GM12878 (cell line): Measurements from ENCODE around the gene SMTNL1. TPM values are rescaled to one million over a fixed set of nuclear protein-coding genes. Genes with fewer than 3 reads are reported as not detected.

Experiments used
- BMI1 ChIP-seq: fragments of 450-650 bp; IDR thresholded peaks from 2 replicates; pipeline ENCODE4 v1.6.1; 2016; ENCODE audit warnings: mild to moderate bottlenecking, moderate library complexity, borderline replicate concordance
- CHD2 ChIP-seq: IDR thresholded peaks from 2 replicates; pipeline ENCODE4 v1.6.1; 2011; ENCODE audit warnings: low read depth, low read length, improper control_type of control experiment, borderline replicate concordance
- FOXM1 ChIP-seq: IDR thresholded peaks from 2 replicates; pipeline ENCODE4 v1.6.1; 2012; ENCODE audit warnings: low read depth, mild to moderate bottlenecking, inconsistent platforms, low read length, moderate library complexity
- IRF3 ChIP-seq: fragments of 450-650 bp; IDR thresholded peaks from 2 replicates; pipeline ENCODE4 v1.6.1; 2014; ENCODE audit warnings: mild to moderate bottlenecking
- KLF5 ChIP-seq: fragments of 450-650 bp; IDR thresholded peaks from 2 replicates; pipeline ENCODE4 v1.6.1; 2014; ENCODE audit warnings: mild to moderate bottlenecking; ENCODE audit not compliant: partially characterized antibody
- MLLT1 ChIP-seq: fragments of 450-650 bp; IDR thresholded peaks from 2 replicates; pipeline ENCODE4 v1.6.1; 2016; ENCODE audit warnings: mild to moderate bottlenecking
- MTA2 ChIP-seq: fragments of 450-650 bp; IDR thresholded peaks from 2 replicates; pipeline ENCODE4 v1.6.1; 2016; ENCODE audit warnings: low read depth, mild to moderate bottlenecking, moderate library complexity
- NKRF ChIP-seq: fragments of 450-650 bp; conservative IDR thresholded peaks from 2 replicates; pipeline ENCODE4 v1.6.1; 2017; ENCODE audit warnings: mild to moderate bottlenecking, moderate library complexity
- NR2C1 ChIP-seq: fragments of 450-650 bp; IDR thresholded peaks from 2 replicates; pipeline ENCODE4 v1.6.1; 2017; ENCODE audit warnings: antibody characterized with exemption, mild to moderate bottlenecking, moderate library complexity
- NR2C2 ChIP-seq: IDR thresholded peaks from 2 replicates; pipeline ENCODE4 v1.6.1; 2011; ENCODE audit warnings: borderline replicate concordance, low read depth; ENCODE audit not compliant: control insufficient read depth, insufficient read length
- NRF1 ChIP-seq: conservative IDR thresholded peaks from 2 replicates; pipeline ENCODE4 v1.6.1; 2011; ENCODE audit warnings: mild to moderate bottlenecking, low read depth, low read length, improper control_type of control experiment
- POU2F2 ChIP-seq: IDR thresholded peaks from 3 replicates; pipeline ENCODE4 v1.6.1; 2011; ENCODE audit warnings: low read depth, mild to moderate bottlenecking, low read length, borderline replicate concordance
- RBBP5 ChIP-seq: fragments of 200-600 bp; sonication (generic); conservative IDR thresholded peaks from 2 replicates; pipeline ENCODE4 v1.6.1; 2016
- RELA ChIP-seq: fragments of 450-650 bp; IDR thresholded peaks from 2 replicates; pipeline ENCODE4 v1.8.0; 2014; ENCODE audit warnings: borderline replicate concordance; ENCODE audit not compliant: partially characterized antibody
- SREBF2 ChIP-seq: IDR thresholded peaks from 2 replicates; pipeline ENCODE4 v1.6.1; 2012; ENCODE audit warnings: mild to moderate bottlenecking, low read length
- STAT3 ChIP-seq: IDR thresholded peaks from 2 replicates; pipeline ENCODE4 v1.6.1; 2011; ENCODE audit warnings: low read depth, low read length, improper control_type of control experiment
- SUZ12 ChIP-seq: fragments of 200-600 bp; sonication (generic); IDR thresholded peaks from one replicate; pipeline ENCODE4 v1.6.1; 2018; ENCODE audit warnings: antibody characterized with exemption, mild to moderate bottlenecking; ENCODE audit not compliant: unreplicated experiment
- polyA plus RNA-seq, 11 experiments: library from polyadenylated mRNA; depleted of rRNA in 4 of 11; unstranded in 6 of 11; stranded (reverse) in 5 of 11; fragments of >200 nt; fragmentation: Nextera tagmentation in 4 of 11; fragmentation: Illumina TruSeq in 1 of 11; extraction: Ambion mirVana in 4 of 11; extraction: Trizol in 1 of 11; gene quantifications; 1 replicate in 1 of 11; 2 replicates in 10 of 11; pipeline versions ENCODE4 v1.2.1 to v1.2.3, GENCODE V29; 2011 to 2016; ENCODE audit warnings: inconsistent platforms in 2 of 11, missing spikeins in 2 of 11, low read depth in 1 of 11
- total RNA-seq, 4 experiments: library from RNA; depleted of rRNA in 3 of 4; stranded (reverse); fragments of >200 nt in 3 of 4; fragmentation: Illumina TruSeq in 1 of 4; extraction: Trizol in 1 of 4; gene quantifications; 2 replicates each; pipeline versions ENCODE4 v1.2.1 to v1.2.3, GENCODE V29; 2013 to 2021
- TF ChIP-seq, protein P1 (sequence below): IDR thresholded peaks from 2 replicates; pipeline ENCODE4 v1.6.1; 2011; ENCODE audit warnings: borderline replicate concordance, low read depth, mild to moderate bottlenecking, moderate library complexity, low read length; ENCODE audit not compliant: insufficient read depth, poor library complexity, severe bottlenecking
- TF ChIP-seq, protein P2 (sequence below): fragments of 450-650 bp; IDR thresholded peaks from 2 replicates; pipeline ENCODE4 v1.6.1; 2018; ENCODE audit warnings: borderline replicate concordance, mild to moderate bottlenecking; ENCODE audit not compliant: partially characterized antibody
- TF ChIP-seq, protein P3 (sequence below): IDR thresholded peaks from 2 replicates; pipeline ENCODE4 v1.6.1; 2012; ENCODE audit warnings: low read length, inconsistent platforms

SMTNL1 gene
- total and polyA plus RNA-seq, 10 of the 15 experiments (the other 5 are each of a cell fraction or from before 2014, with no cell fraction given) = 0.06 to 0.17 (median 0.10) TPM; not detected in 7

GRCh38 chr11:57515332-57516060 lies 21.9 kb upstream of the SMTNL1 start, which contains the start of gene SLC43A1 (continued):
- TF ChIP-seq SREBF2 = no peak
- no peak for TF ChIP-seq POU2F2
- no peak for TF ChIP-seq FOXM1
- TF ChIP-seq, protein P1, sequence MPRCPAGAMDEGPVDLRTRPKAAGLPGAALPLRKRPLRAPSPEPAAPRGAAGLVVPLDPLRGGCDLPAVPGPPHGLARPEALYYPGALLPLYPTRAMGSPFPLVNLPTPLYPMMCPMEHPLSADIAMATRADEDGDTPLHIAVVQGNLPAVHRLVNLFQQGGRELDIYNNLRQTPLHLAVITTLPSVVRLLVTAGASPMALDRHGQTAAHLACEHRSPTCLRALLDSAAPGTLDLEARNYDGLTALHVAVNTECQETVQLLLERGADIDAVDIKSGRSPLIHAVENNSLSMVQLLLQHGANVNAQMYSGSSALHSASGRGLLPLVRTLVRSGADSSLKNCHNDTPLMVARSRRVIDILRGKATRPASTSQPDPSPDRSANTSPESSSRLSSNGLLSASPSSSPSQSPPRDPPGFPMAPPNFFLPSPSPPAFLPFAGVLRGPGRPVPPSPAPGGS = no peak
- no peak; the same call in 1 of the 2 replicates for TF ChIP-seq NKRF
- no peak for TF ChIP-seq IRF3
- no peak for TF ChIP-seq KLF5
- TF ChIP-seq, protein P2, sequence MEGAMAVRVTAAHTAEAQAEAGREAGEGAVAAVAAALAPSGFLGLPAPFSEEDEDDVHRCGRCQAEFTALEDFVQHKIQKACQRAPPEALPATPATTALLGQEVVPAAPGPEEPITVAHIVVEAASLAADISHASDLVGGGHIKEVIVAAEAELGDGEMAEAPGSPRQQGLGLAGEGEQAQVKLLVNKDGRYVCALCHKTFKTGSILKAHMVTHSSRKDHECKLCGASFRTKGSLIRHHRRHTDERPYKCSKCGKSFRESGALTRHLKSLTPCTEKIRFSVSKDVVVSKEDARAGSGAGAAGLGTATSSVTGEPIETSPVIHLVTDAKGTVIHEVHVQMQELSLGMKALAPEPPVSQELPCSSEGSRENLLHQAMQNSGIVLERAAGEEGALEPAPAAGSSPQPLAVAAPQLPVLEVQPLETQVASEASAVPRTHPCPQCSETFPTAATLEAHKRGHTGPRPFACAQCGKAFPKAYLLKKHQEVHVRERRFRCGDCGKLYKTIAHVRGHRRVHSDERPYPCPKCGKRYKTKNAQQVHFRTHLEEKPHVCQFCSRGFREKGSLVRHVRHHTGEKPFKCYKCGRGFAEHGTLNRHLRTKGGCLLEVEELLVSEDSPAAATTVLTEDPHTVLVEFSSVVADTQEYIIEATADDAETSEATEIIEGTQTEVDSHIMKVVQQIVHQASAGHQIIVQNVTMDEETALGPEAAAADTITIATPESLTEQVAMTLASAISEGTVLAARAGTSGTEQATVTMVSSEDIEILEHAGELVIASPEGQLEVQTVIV = no peak
- no peak for TF ChIP-seq NRF1
- TF ChIP-seq NR2C1 = no peak
- TF ChIP-seq MLLT1 = no peak
- no peak for TF ChIP-seq NR2C2
- TF ChIP-seq BMI1 = no peak
- TF ChIP-seq RBBP5 = no peak
- TF ChIP-seq STAT3 = no peak
- TF ChIP-seq, protein P3, sequence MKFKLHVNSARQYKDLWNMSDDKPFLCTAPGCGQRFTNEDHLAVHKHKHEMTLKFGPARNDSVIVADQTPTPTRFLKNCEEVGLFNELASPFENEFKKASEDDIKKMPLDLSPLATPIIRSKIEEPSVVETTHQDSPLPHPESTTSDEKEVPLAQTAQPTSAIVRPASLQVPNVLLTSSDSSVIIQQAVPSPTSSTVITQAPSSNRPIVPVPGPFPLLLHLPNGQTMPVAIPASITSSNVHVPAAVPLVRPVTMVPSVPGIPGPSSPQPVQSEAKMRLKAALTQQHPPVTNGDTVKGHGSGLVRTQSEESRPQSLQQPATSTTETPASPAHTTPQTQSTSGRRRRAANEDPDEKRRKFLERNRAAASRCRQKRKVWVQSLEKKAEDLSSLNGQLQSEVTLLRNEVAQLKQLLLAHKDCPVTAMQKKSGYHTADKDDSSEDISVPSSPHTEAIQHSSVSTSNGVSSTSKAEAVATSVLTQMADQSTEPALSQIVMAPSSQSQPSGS = no peak
- no peak for TF ChIP-seq SUZ12
- TF ChIP-seq MTA2 = no peak
- TF ChIP-seq RELA = no peak
- no peak for TF ChIP-seq CHD2
